ENCODE measurements around the gene MED27. TPM values are rescaled to one million over a fixed set of nuclear protein-coding genes. Genes with fewer than 3 reads are reported as not detected.

Gene MED27
- total and polyA plus RNA-seq, 2 of the 13 experiments (the other 11 are each of a cell fraction or from before 2014, with no cell fraction given) = 16.9 to 19.0 TPM

DNA sequence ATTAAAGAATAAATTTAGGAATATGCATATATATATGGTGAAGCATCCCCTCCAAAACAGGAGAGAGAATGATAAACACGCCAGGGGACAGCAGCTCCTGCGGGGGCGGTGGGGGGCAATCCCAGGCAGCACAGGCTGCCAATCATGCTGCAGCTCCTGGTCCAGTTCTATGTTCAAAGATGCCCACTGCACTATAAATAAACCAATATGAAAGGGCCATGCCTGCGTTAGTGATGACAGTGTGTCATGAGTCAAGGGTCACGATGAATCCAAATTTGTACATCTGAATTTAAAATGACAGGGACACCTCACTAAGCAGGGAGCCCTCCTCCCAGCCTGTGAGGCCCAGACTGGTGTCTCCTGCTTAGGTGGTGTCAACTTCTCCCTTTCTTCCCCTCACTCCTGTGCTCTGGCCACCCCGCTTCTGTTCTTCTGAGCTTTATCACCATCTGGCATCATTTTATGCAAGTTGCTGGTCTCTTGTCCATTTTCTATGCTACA is 153.9 kb downstream of the MED27 start:
- H3K4me2 ChIP-seq (ENCODE audit: low read depth, low read length) = no peak overlapping the region
- no peaks in the 10 kb centered on the region; a peak in 1 of 5 replicates for H3K36me3 ChIP-seq (replicated peaks in 1 of 2; ENCODE audit: control insufficient read depth in 1 of 2, insufficient read depth in 2 of 2, low read length in 2 of 2)
- intact Hi-C loops (cut with micrococcal nuclease; ENCODE audit: unreplicated experiment) (no loop called here), in situ Hi-C loops (cut with HindIII; ENCODE audit: extremely low pct_ligation_motif_present, low pct_unique_long_range_greater_than_20kb) (no loop called here)
- H3K4me3 ChIP-seq (replicated peaks in 1 of 3; ENCODE audit: insufficient read depth in 1 of 3, low read depth in 2 of 3, low read length in 3 of 3) = no peak overlapping the region
- no peaks in the 10 kb centered on the region for H3K4me1 ChIP-seq (ENCODE audit: insufficient read depth, low read length)
- BruUV-seq (replicated peaks) = no TSS peak
- TF ChIP-seq ZNF614 (CRISPR knock-in tag; IDR thresholded peaks at IDR 0.05; ENCODE audit: borderline replicate concordance) = no peak
- no peak for TF ChIP-seq POLR2G (IDR thresholded peaks at IDR 0.05; ENCODE audit: low read depth, low read length)
- no peak for TF ChIP-seq SP1 (IDR thresholded peaks at IDR 0.05)
- no peak for TF ChIP-seq SP1 (CRISPR knock-in tag; IDR thresholded peaks at IDR 0.05)
- TF ChIP-seq SAP130 (CRISPR knock-in tag; IDR thresholded peaks at IDR 0.05; ENCODE audit: low read depth) = no peak
- no peak for TF ChIP-seq FLYWCH1 (CRISPR knock-in tag; IDR thresholded peaks at IDR 0.05)
- TF ChIP-seq NR1H2 (CRISPR knock-in tag; IDR thresholded peaks at IDR 0.05; ENCODE audit: borderline replicate concordance, low read depth) = no peak
- no peak for TF ChIP-seq ZBTB7A (CRISPR knock-in tag; IDR thresholded peaks at IDR 0.05)
- no peak for TF ChIP-seq NR2F6 (IDR thresholded peaks at IDR 0.05)
- TF ChIP-seq NR2F6 (CRISPR knock-in tag; IDR thresholded peaks at IDR 0.05) = no peak
- no peak for TF ChIP-seq U2AF1 (optimal IDR thresholded peaks at IDR 0.05; ENCODE audit: low read depth, low read length)
- TF ChIP-seq SRSF4 (IDR thresholded peaks at IDR 0.05; ENCODE audit: low read depth, low read length, poor library complexity, severe bottlenecking) = no peak
- TF ChIP-seq SOX5 (CRISPR knock-in tag; IDR thresholded peaks at IDR 0.05; ENCODE audit: borderline replicate concordance) = no peak
- no peak for TF ChIP-seq ZNF326 (CRISPR knock-in tag; IDR thresholded peaks at IDR 0.05; ENCODE audit: borderline replicate concordance)
- TF ChIP-seq, protein P1, sequence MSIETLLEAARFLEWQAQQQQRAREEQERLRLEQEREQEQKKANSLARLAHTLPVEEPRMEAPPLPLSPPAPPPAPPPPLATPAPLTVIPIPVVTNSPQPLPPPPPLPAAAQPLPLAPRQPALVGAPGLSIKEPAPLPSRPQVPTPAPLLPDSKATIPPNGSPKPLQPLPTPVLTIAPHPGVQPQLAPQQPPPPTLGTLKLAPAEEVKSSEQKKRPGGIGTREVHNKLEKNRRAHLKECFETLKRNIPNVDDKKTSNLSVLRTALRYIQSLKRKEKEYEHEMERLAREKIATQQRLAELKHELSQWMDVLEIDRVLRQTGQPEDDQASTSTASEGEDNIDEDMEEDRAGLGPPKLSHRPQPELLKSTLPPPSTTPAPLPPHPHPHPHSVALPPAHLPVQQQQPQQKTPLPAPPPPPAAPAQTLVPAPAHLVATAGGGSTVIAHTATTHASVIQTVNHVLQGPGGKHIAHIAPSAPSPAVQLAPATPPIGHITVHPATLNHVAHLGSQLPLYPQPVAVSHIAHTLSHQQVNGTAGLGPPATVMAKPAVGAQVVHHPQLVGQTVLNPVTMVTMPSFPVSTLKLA (IDR thresholded peaks at IDR 0.05) = no peak
- TF ChIP-seq SMYD3 (CRISPR knock-in tag; IDR thresholded peaks at IDR 0.05) = no peak
- no peak for TF ChIP-seq ZNF746 (CRISPR knock-in tag; IDR thresholded peaks at IDR 0.05)
- no peak for TF ChIP-seq ZC3H13 (CRISPR knock-in tag; IDR thresholded peaks at IDR 0.05)
- TF ChIP-seq YY1 (IDR thresholded peaks at IDR 0.05; ENCODE audit: insufficient read depth, insufficient replicate concordance, low read depth, low read length) = no peak
- H4K20me1 ChIP-seq (ENCODE audit: insufficient read depth, low read length) = no peaks in the 10 kb centered on the region
- ATAC-seq (no peak), DNase-seq (ENCODE audit: low spot score) (no peak), FAIRE-seq (no peak)
- H2AFZ ChIP-seq (ENCODE audit: low read length) = no peak overlapping the region
- no peak overlapping the region for H3K27ac ChIP-seq (ENCODE audit: extremely low read length, insufficient read depth, low read length)
- H3K9me3 ChIP-seq (ENCODE audit: low read length) = no peaks in the 10 kb centered on the region
- WGBS (ENCODE audit: low lambda C conversion rate) = 96% methylated on average over 6 of the region's 6 CpGs
- H3K27me3 ChIP-seq (ENCODE audit: control insufficient read depth in 1 of 2, insufficient read depth in 2 of 2, low read length in 2 of 2) = no peaks in the 10 kb centered on the region
- H3K9ac ChIP-seq (ENCODE audit: insufficient read depth, low read depth, low read length) = no peak overlapping the region
- no peaks in the 10 kb centered on the region for H3K79me2 ChIP-seq (ENCODE audit: insufficient read depth, low read length)
- POLR2A ChIA-PET = no interaction called here
- CTCF ChIA-PET (ENCODE audit: low intra/inter-chr PET ratio, low total read pairs) = no interaction called here
